NCI-H2107 treated with DMSO at 0.1 percent for 48 hours (cell line): ENCODE measurements around the gene SEC24C.
A peak's percentile ranks its signal among the peaks of the same experiment; 100 is the strongest.
"Not testable (repeated sequence)": the region's sequence is repeated elsewhere in the genome, so short reads cannot be mapped to it uniquely, and the experiment has no call there.

Experiments
- DNase-seq: peaks from one replicate; lab custom pipeline; 2025; ENCODE audit not compliant: unreplicated experiment; lab: John Stamatoyannopoulos, UW

Gene SEC24C

DNA sequence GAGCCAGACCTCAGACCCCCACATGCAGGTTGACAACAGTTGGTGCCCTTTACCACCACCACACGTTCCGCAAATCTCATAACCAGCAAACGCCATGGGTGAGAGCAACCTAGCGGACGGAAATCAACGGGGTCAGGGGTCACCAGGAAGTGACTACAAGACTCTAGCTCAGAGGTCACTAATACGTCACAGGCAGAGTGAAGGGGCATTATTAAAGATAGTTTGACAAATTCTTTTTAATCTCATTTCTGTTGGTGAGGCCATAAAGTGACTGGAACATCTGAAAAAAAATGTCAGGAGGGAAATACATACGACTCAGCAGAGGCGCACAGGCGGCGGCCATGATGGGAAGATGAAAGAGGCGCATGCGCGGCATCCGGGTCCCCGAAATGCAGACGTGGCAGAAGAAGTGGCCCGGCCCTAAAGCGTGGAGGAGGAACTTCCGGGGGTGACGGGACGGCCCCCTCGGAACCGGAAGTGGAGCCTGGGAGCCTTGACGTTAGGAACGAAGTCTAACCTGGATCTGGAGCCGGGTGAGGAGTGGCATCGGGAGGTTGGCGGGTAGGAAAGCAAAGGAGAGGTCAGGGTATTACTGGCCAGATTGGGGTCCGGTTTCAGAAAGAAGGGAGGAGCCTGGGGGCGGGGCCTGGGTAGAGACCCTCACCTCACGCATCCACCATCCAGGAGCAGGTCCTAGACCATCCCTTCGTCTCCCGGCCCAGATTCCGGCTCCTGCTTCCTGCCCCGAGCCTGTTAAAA is at the start of gene SEC24C:
Gene SEC24C (plus strand): TSS at position 468 of the 759 bp plus-strand sequence. CDS start 2,461 bp downstream, outside the sequence.
- peak; percentile 81 for DNase-seq

GRCh38 chr10:73695302-73695701 is 48.9 kb upstream of the SEC24C start:
- DNase-seq = not testable (repeated sequence)

GRCh38 chr10:73697675-73698159 is 46.5 kb upstream of the SEC24C start, which contains the start of gene AGAP5:
Gene AGAP5, minus strand, starts transcription at chr10:73698109. Its CDS starts 354 bp downstream, at chr10:73697755.
- not testable (repeated sequence) for DNase-seq

GRCh38 chr10:73698819-73699218 is 45.4 kb upstream of the SEC24C start:
- DNase-seq = not testable (repeated sequence)

DNA sequence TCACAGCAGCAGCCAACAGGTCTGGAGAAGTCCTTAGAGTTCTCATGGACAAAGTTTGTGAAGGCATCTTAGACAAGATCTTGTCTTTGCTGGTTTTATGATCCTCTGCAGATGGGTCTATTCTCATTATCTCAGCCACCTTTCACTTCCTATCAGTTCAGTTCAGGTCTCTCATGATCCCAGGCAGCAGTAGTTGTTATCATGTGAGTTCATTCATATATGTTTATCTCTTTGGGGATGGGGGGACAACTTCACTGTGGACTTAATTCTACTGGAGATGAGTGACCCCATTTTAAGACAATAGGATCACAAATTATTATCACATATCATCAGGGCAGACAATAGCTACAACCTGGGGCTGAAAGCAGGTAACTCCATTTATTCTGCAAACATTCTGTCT is 40.2 kb upstream of the SEC24C start:
- not testable (repeated sequence) for DNase-seq

DNA sequence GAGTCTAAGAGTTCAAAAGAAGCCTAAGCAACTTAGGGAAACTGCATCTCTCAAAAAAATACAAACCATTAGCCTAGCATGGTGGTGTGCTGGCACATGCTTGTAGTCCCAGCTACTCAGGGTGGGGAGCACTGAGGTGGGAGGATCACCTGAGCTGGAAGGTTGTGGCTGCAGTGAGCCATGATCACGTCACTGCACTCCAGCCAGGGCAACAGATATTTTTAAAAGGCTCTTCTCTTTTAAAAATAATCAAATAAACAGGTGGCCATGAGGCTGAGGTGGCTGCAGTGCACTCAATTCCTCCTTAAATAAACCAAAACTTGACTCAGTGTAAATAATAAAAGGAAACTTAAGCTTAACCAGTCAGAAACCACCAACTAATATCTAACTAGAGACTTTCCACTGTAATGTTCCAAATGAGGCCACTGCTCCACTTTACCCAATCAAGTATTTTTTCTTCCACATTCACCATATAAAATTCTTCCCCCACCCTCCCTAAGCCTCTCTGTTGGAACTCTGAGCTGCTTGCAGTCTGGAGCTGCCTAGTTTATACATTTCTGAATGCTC is 38.6 kb upstream of the SEC24C start:
- DNase-seq = not testable (repeated sequence)

DNA sequence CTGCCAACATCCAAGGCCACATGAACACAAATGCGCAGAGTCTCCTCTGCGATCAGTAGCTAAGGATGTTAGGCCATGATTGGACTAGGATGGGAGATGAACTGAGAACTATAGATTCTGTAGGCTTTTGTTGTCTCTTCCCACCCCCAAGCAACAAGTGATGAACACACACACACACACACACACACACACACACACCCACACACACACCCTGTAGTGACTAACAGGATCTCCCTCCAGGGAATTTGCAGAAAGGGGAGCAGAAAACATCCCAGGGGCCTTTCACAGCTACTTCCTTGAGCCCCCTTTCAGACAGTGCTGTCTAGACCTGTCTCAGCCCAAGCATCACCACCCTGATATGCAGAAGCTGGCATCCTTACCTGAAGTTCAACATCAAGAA is 37.7 kb upstream of the SEC24C start:
- DNase-seq = not testable (repeated sequence)

DNA sequence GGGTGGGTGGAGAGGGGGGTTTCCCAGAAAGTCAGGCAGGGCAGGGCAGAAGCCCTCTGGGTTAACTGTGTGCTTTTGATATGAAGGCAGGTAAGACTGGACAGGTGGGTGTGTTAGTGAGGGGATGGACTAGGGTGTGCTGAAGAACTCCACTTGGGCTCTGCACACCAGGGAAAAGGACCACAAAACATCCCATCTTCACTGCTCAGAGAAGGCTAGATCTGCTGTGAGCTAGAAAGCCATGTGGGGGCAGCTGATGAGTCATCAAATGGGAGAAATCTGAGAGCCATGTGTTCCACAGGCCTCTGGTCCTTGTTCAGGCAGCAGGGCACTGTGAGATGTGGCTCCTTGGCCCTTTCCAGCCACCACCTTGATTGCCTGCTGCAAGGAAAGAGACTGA is 36.5 kb upstream of the SEC24C start:
- not testable (repeated sequence) for DNase-seq

DNA sequence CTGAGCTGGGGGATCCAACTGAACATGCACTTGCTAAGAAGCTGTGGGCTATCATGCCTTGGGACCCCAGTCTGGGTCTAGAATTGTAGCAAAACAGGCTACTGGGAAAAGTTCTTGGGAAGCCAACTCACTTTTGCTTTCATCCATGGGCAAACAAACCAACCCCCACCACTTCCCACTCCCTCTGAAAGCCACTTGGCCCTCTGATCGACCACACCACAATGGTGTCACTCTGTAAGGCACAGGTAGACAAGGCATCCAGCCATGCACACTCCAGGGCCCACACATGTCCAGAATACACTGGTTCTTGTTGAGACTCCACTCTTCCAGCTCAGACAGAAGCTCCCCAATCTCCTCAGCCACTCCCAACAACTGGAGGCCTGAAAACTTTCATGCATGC is 36.0 kb upstream of the SEC24C start:
- DNase-seq = not testable (repeated sequence)

DNA sequence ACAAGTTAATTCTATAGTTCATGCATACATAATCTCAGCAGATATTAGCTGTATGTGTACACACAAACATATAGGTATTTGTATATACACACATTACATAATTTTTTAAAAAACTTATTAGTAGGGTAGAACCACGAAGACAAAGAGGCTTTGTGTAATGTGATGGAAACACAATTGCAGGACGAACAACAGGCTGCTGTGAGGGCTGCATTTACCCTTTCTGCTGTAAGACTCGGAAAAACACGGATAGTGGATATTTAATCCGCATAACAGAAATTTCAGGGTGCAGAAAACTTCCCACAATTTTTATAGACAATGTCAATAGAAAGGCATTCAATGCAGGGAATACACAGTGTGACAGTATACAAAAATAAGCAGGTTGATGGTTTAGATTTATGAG is 32.5 kb upstream of the SEC24C start:
- DNase-seq = not testable (repeated sequence)

GRCh38 chr10:73713912-73714311 is 30.3 kb upstream of the SEC24C start:
- not testable (repeated sequence) for DNase-seq

GRCh38 chr10:73714483-73714882 is 29.7 kb upstream of the SEC24C start:
- not testable (repeated sequence) for DNase-seq

- DNase-seq = not testable (repeated sequence)
Observed at GRCh38 chr10:73715179-73716156, 28.7 kb upstream of the SEC24C start.

GRCh38 chr10:73716251-73716650 is 27.9 kb upstream of the SEC24C start:
- DNase-seq = no peak

DNA sequence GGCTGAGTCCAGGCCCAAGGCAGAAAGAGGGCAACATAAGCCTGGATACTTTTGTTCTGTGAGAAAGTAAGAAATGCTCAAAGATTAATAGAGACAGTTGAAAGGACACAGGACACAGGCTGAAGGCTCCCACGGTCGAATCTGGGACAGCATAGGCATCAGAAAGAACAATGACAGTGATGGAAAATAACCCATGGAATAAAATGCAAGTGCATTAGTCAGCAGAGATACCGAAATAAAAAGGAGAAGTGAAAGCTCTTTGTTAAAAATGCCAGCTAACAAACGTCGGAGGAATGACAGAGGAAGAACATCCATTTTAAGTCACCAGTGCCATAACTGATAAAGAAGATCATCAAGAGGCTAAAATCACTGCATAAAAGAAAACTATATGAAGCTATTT is 26.6 kb upstream of the SEC24C start:
- DNase-seq = no peak

- DNase-seq = not testable (repeated sequence)
Observed at GRCh38 chr10:73720561-73720960, 23.6 kb upstream of the SEC24C start.

DNA sequence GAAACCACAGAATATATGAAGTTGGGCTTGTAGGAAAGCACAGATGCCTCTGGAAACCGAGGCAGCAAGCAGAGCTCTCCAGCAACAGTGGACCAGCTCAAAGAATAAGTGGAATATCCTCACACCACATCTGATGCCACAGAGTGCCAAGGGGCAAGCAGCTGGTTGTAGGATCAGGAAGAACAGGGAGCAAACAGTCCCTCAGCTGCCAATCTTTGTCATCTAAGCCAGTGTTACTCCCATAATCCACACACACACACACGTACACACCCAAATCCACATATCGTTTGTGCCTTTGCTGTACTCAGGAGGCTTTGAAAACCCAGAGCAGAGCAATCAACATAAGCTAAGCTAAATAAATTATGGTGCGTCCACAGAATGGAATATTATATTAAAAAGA is 20.7 kb upstream of the SEC24C start:
- DNase-seq = no peak

- not testable (repeated sequence) for DNase-seq
Observed at GRCh38 chr10:73729781-73730152, 14.4 kb upstream of the SEC24C start.

- DNase-seq = peak; percentile 66
Observed at GRCh38 chr10:73730153-73730906, 13.8 kb upstream of the SEC24C start.
